Large intestine (tissue), 3 donors: ENCODE data around the gene ANKRD11. TPM values are rescaled to one million over a fixed set of nuclear protein-coding genes. Genes with fewer than 3 reads are reported as not detected.
A peak's percentile ranks its signal among the peaks of the same experiment; 100 is the strongest.
"Not testable (repeated sequence)": the region's sequence is repeated elsewhere in the genome, so short reads cannot be mapped to it uniquely, and the experiment has no call there.

Experiments
- DNase-seq, 2 donors: peaks; one replicate each; pipeline versions ENCODE4 v3.0.0 to v3.0.0-alpha.2; 2013
- H3K27ac ChIP-seq: one replicate; pipeline ENCODE4 v1.5.1; 2013; ENCODE audit warnings: low read length
- H3K27me3 ChIP-seq: 2 replicates; pipeline ENCODE4 v1.6.1; 2013; ENCODE audit warnings: low read length; ENCODE audit not compliant: control insufficient read depth, insufficient read depth
- H3K36me3 ChIP-seq: 2 replicates; pipeline ENCODE4 v1.6.1; 2013; ENCODE audit warnings: low read length; ENCODE audit not compliant: control insufficient read depth, insufficient read depth
- H3K4me1 ChIP-seq: one replicate; pipeline ENCODE4 v1.6.1; 2013; ENCODE audit warnings: low read length; ENCODE audit not compliant: control insufficient read depth, insufficient read depth
- H3K4me3 ChIP-seq: one replicate; pipeline ENCODE4 v1.5.1; 2013; ENCODE audit warnings: low read length
- H3K9me3 ChIP-seq: one replicate; pipeline ENCODE4 v1.6.1; 2013; ENCODE audit warnings: mild to moderate bottlenecking, low read depth, low read length, moderate library complexity; ENCODE audit not compliant: control insufficient read depth
- WGBS: methylation state at CpG from one replicate; pipeline ENCODE4 v1.1.5; 2013; ENCODE audit warnings: low lambda C conversion rate; ENCODE audit not compliant: insufficient coverage; 5-methylcytosine and 5-hydroxymethylcytosine counted together
- polyA plus RNA-seq: library from polyadenylated mRNA; unstranded; fragments of 120-200 nt; gene quantifications from one replicate; pipeline ENCODE4 v1.2.1, GENCODE V29; 2013

The ANKRD11 gene
- polyA plus RNA-seq, 1 donor, result 83.9 TPM

DNA sequence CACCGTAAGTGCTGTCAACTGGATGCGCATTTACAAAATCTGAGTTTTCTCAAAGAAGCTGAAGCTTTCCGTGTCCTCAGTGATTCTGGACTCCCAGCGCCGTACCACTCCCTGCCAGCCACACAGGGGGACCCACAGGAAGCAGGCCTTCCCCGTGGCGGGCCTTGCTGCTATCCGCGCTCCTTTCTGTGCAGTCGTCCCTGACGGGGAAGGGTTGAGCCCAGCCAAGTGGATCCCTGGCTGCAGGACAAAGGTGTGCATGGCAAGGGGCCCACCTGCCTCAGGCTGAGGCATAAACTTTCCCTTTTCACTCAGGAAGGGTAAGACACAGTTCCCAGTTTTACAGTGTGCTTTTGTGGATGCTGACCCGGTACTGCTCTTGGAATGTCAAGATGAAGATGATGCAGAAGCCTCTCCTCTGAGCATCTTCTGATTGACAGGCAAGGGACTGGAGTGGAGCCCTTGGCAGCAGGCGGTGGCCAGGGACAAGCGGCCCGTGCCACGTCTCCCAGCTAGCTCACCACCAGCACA is 93.0 kb downstream of the ANKRD11 start:
- no peak overlapping the region for H3K27ac ChIP-seq
- H3K4me3 ChIP-seq, result no peak overlapping the region
- no peaks in the 10 kb centered on the region for H3K27me3 ChIP-seq
- WGBS, result 40% methylated on average over 1 of the region's 16 CpGs
- H3K4me1 ChIP-seq, result peaks cover 4% of the 10 kb centered on the region
- peaks cover 8% of the 10 kb centered on the region for H3K36me3 ChIP-seq
- no peaks in the 10 kb centered on the region for H3K9me3 ChIP-seq
- no peak for DNase-seq

DNA sequence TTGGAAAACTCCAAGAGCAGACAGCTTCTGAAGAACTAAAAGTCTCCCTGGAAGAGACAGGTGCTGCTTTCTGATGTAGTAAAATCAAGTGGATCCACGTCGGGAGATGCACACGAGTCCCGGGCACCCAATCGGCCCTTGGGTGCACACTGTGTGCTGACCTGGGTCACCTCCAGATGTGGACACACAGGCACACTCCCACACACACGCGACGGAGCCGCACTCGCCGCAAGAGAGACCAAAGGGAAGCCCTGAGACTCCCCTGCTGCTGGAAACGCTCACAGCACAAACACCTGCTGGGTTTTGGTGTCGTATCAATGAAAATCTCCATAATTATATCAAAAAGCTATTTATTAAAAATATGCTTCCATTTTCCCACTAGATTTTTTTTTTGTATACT is 94.2 kb downstream of the ANKRD11 start:
- Histone ChIP-seq H3K36me3 (peaks cover 8% of the 10 kb centered on the region), H3K27me3 (no peaks in the 10 kb centered on the region), H3K4me1 (peaks cover 4% of the 10 kb centered on the region), H3K9me3 (no peaks in the 10 kb centered on the region), H3K4me3 (no peak overlapping the region), H3K27ac (no peak overlapping the region)
- DNase-seq, result no peak
- WGBS, result no CpG with 5 or more reads among the region's 13 CpGs

GRCh38 chr16:89395150-89396142 is 94.9 kb downstream of the ANKRD11 start:
- DNase-seq, result peak; percentile 58 to 61
- H3K27me3 ChIP-seq, result no peaks in the 10 kb centered on the region
- peak overlapping the region; percentile 23 for H3K27ac ChIP-seq
- WGBS, result no CpG with 5 or more reads among the region's 28 CpGs
- peaks cover 8% of the 10 kb centered on the region for H3K36me3 ChIP-seq
- H3K4me1 ChIP-seq, result peaks cover 4% of the 10 kb centered on the region
- H3K4me3 ChIP-seq, result no peak overlapping the region
- H3K9me3 ChIP-seq, result no peaks in the 10 kb centered on the region

- Histone ChIP-seq H3K4me3 (no peak overlapping the region), H3K27me3 (no peaks in the 10 kb centered on the region), H3K9me3 (no peaks in the 10 kb centered on the region), H3K27ac (no peak overlapping the region), H3K4me1 (peaks cover 4% of the 10 kb centered on the region), H3K36me3 (peaks cover 6% of the 10 kb centered on the region)
- no peak for DNase-seq
- no CpG with 5 or more reads among the region's 14 CpGs for WGBS
Observed at GRCh38 chr16:89393738-89394406, 96.5 kb downstream of the ANKRD11 start.

DNA sequence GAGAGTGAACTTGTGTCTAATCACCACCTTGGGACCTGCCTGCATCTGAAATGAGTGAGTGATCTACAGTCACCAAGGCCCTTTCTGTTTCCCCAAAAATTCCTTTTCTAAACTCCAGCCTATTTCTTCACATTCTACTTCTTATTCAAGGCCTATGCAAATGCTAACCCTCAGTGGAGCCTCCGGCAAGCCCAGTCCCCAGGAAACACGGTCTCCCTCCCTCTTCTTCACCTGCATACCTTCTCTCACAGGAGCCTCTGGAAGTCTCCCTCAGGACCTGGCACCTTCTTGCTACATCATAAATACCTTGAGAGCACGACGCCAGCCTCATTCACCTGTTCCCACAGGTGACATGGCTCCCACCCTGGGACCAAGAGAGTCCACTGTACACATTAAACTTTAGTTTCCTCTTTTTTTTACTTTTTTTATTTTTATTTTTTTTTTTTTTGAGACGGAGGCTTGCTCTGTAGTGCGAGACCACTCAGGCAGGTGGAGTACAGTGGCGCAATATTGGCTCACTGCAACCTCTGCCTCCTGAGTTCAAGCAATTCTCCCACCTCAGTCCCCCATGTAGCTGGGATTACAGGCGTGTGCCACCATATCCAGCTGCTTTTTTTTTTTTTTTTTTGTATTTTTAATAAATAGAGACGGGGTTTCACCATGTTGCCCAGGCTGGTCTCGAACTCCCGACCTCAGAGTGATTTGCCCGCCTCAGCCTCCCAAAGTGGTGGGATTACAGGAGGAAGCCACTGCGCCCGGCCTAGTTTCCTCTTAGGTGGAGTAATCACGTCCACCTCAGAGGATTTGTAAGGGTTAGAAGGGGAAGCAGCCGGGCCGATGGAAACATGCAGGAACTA is 97.3 kb downstream of the ANKRD11 start:
- Histone ChIP-seq H3K4me1 (peaks cover 4% of the 10 kb centered on the region), H3K27ac (no peak overlapping the region), H3K36me3 (peaks cover 6% of the 10 kb centered on the region), H3K4me3 (no peak overlapping the region), H3K9me3 (no peaks in the 10 kb centered on the region), H3K27me3 (no peaks in the 10 kb centered on the region)
- DNase-seq, result no peak
- WGBS, result 84% methylated on average over 6 of the region's 17 CpGs

DNA sequence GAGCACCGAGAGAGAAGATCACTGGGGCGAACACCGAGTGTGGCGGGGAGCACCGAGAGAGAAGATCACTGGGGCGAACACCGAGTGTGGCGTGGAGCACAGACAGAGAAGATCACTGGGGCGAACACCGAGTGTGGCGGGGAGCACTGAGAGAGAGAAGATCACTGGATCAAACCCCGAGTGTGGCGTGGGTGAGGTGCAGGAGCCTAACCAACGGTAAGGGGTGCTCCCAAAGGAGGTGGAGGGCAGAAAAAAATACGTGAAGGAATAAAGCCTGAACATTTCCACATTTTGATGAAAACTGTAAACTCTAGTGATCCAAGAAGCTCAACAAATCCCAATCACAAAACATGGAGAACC is 100.2 kb downstream of the ANKRD11 start:
- not testable (repeated sequence) for H3K27ac ChIP-seq, DNase-seq, H3K27me3 ChIP-seq, H3K36me3 ChIP-seq, H3K4me3 ChIP-seq, H3K9me3 ChIP-seq, H3K4me1 ChIP-seq
- WGBS, result no CpG with 5 or more reads among the region's 15 CpGs

DNA sequence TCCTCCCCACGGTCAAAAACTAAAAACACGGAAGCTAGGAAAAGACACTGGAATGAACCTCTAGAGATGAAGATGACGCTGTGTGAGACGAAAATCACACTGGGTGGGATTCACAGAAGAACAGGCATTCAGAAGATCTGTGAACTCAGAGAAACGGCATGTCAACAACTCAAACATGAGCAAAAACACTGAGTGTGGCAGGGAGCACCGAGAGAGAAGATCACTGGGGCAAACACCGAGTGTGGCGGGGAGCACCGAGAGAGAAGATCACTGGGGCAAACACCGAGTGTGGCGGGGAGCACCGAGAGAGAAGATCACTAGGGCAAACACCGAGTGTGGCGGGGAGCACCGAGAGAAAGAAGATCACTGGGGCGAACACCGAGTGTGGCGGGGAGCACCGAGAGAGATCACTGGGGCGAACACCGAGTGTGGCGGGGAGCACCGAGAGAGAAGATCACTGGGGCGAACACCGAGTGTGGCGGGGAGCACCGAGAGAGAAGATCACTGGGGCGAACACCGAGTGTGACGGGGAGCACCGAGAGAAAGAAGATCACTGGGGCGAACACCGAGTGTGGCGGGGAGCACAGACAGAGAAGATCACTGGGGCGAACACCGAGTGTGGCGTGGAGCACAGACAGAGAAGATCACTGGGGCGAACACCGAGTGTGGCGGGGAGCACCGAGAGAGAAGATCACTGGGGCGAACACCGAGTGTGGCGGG is 100.7 kb downstream of the ANKRD11 start:
- H3K27ac ChIP-seq, H3K9me3 ChIP-seq, DNase-seq, H3K36me3 ChIP-seq, H3K4me1 ChIP-seq, H3K4me3 ChIP-seq, H3K27me3 ChIP-seq: not testable (repeated sequence)
- 95% methylated on average over 4 of the region's 44 CpGs for WGBS

GRCh38 chr16:89388536-89388935 is 101.8 kb downstream of the ANKRD11 start:
- no peaks in the 10 kb centered on the region for H3K36me3 ChIP-seq
- no peaks in the 10 kb centered on the region for H3K9me3 ChIP-seq
- no peak overlapping the region for H3K27ac ChIP-seq
- H3K4me1 ChIP-seq, result peaks cover 5% of the 10 kb centered on the region
- no CpG with 5 or more reads among the region's 9 CpGs for WGBS
- H3K4me3 ChIP-seq, result no peak overlapping the region
- no peaks in the 10 kb centered on the region for H3K27me3 ChIP-seq
- no peak for DNase-seq

GRCh38 chr16:89386306-89387185 is 103.8 kb downstream of the ANKRD11 start:
- H3K4me1 ChIP-seq, result peaks cover 10% of the 10 kb centered on the region

More at GRCh38 chr16:89386306-89387185, 103.8 kb downstream of the ANKRD11 start:
- Histone ChIP-seq H3K27ac (no peak overlapping the region), H3K27me3 (no peaks in the 10 kb centered on the region), H3K9me3 (no peaks in the 10 kb centered on the region), H3K4me3 (no peak overlapping the region), H3K36me3 (no peaks in the 10 kb centered on the region)
- no peak for DNase-seq
- WGBS, result no CpG with 5 or more reads among the region's 21 CpGs
